GM18873 (cell line): Measurements from ENCODE around the gene CMC4.
A peak's percentile ranks its signal among the peaks of the same experiment; 100 is the strongest.

ENCODE experiments used
- ATAC-seq: cut with Tn5 transposase; IDR thresholded peaks from one replicate; pipeline ENCODE4 v1.9.1; 2021; ENCODE audit warnings: mild to moderate bottlenecking, moderate library complexity, moderate number of reproducible peaks; ENCODE audit not compliant: unreplicated experiment, low FRiP score

The CMC4 gene

GRCh38 chrX:155055494-155055893, 15.4 kb downstream of the CMC4 start:
- no peak for ATAC-seq

GRCh38 chrX:155054255-155054654, 16.7 kb downstream of the CMC4 start:
- no peak for ATAC-seq

- ATAC-seq: no peak
Measured at GRCh38 chrX:155053656-155054055, 17.3 kb downstream of the CMC4 start.

GRCh38 chrX:155052738-155053498, 18.0 kb downstream of the CMC4 start:
- ATAC-seq: no peak

- ATAC-seq: no peak
Measured at GRCh38 chrX:155048977-155049619, 21.8 kb downstream of the CMC4 start.

- ATAC-seq: no peak
Measured at GRCh38 chrX:155046811-155047528, 24.0 kb downstream of the CMC4 start.

GRCh38 chrX:155046129-155046810, 24.7 kb downstream of the CMC4 start:
- ATAC-seq: no peak

- no peak for ATAC-seq
Measured at GRCh38 chrX:155035688-155036087, 35.2 kb downstream of the CMC4 start.

- no peak for ATAC-seq
Measured at GRCh38 chrX:155031657-155032056, 39.3 kb downstream of the CMC4 start.

GRCh38 chrX:155028877-155029291, 42.1 kb downstream of the CMC4 start:
- no peak for ATAC-seq

- ATAC-seq: no peak
Measured at GRCh38 chrX:155028129-155028528, 42.8 kb downstream of the CMC4 start.

GRCh38 chrX:155027509-155028066, 43.3 kb downstream of the CMC4 start:
- no peak for ATAC-seq

GRCh38 chrX:155026727-155027508, 44.0 kb downstream of the CMC4 start, which contains the start of gene FUNDC2:
Gene FUNDC2 (plus strand): TSS chrX:155026844. CDS start chrX:155026939, 95 bp downstream.
- peak; percentile 88 for ATAC-seq

- ATAC-seq: no peak
Measured at GRCh38 chrX:155026420-155026726, 44.6 kb downstream of the CMC4 start.

- ATAC-seq: no peak
Measured at GRCh38 chrX:155023907-155024833, 46.8 kb downstream of the CMC4 start.

- ATAC-seq: no peak
Measured at GRCh38 chrX:155022585-155022984, 48.4 kb downstream of the CMC4 start, which contains the start of gene F8. Gene F8 (minus strand): TSS chrX:155022723. CDS start chrX:155022552, 171 bp downstream.

GRCh38 chrX:155020591-155020990, 50.3 kb downstream of the CMC4 start:
- no peak for ATAC-seq
